ENCODE data around the gene RAB21.
"Not testable (repeated sequence)": the region's sequence is repeated elsewhere in the genome, so short reads cannot be mapped to it uniquely, and the experiment has no call there.

Gene RAB21

GRCh38 chr12:71756054-71756690, 1.5 kb downstream of the RAB21 start:
- peak overlapping the region; percentile 99 for H3K4me2 ChIP-seq (ENCODE audit: low read depth, low read length, poor library complexity, severe bottlenecking)
- H3K36me3 ChIP-seq (ENCODE audit: insufficient read depth, low read length): no peaks in the 10 kb centered on the region
- TF ChIP-seq CTCF (conservative IDR thresholded peaks at IDR 0.05; ENCODE audit: low read length): no peak
- no peak for TF ChIP-seq EZH2phosphoT487 (IDR thresholded peaks at IDR 0.05; ENCODE audit: borderline replicate concordance)
- H3K9me3 ChIP-seq (ENCODE audit: insufficient read depth, low read depth, low read length): no peaks in the 10 kb centered on the region
- H3K9ac ChIP-seq (ENCODE audit: low read depth, low read length, poor library complexity, severe bottlenecking): peak overlapping the region; percentile 78
- no peak overlapping the region for H2AFZ ChIP-seq (ENCODE audit: low read length)
- H3F3A ChIP-seq (ENCODE audit: low read depth): no peaks in the 10 kb centered on the region
- H3K9me2 ChIP-seq (replicated peaks; ENCODE audit: low read depth, low read length): no peaks in the 10 kb centered on the region
- peaks cover 56% of the 10 kb centered on the region for H4K20me1 ChIP-seq (ENCODE audit: insufficient read depth, low read length, poor library complexity, severe bottlenecking)
- H3K79me2 ChIP-seq (ENCODE audit: insufficient read depth, low read length): peaks cover 62% of the 10 kb centered on the region
- peaks cover 46% of the 10 kb centered on the region for H3K4me1 ChIP-seq (ENCODE audit: insufficient read depth, low read length, poor library complexity, severe bottlenecking)
- peak overlapping the region; percentile 91 for H3K4me3 ChIP-seq (ENCODE audit: low read length, poor library complexity, severe bottlenecking)
- H3K27me3 ChIP-seq (ENCODE audit: insufficient read depth, low read length, poor library complexity, severe bottlenecking): no peaks in the 10 kb centered on the region

GRCh38 chr12:71759941-71760340, 5.3 kb downstream of the RAB21 start:
- Histone ChIP-seq H3K79me2 (ENCODE audit: insufficient read depth, low read length) (peaks cover 98% of the 10 kb centered on the region), H3K9me2 (replicated peaks; ENCODE audit: low read depth, low read length) (no peaks in the 10 kb centered on the region), H3K36me3 (ENCODE audit: insufficient read depth, low read length) (no peaks in the 10 kb centered on the region), H3K4me3 (ENCODE audit: low read length, poor library complexity, severe bottlenecking) (peak overlapping the region; percentile 51), H2AFZ (ENCODE audit: low read length) (no peak overlapping the region), H4K20me1 (ENCODE audit: insufficient read depth, low read length, poor library complexity, severe bottlenecking) (peaks cover 74% of the 10 kb centered on the region), H3K9ac (ENCODE audit: low read depth, low read length, poor library complexity, severe bottlenecking) (no peak overlapping the region), H3K9me3 (ENCODE audit: insufficient read depth, low read depth, low read length) (no peaks in the 10 kb centered on the region), H3F3A (ENCODE audit: low read depth) (no peaks in the 10 kb centered on the region), H3K4me2 (ENCODE audit: low read depth, low read length, poor library complexity, severe bottlenecking) (peak overlapping the region; percentile 99), H3K27me3 (ENCODE audit: insufficient read depth, low read length, poor library complexity, severe bottlenecking) (no peaks in the 10 kb centered on the region), H3K4me1 (ENCODE audit: insufficient read depth, low read length, poor library complexity, severe bottlenecking) (peaks cover 46% of the 10 kb centered on the region)
- TF ChIP-seq CTCF (conservative IDR thresholded peaks at IDR 0.05; ENCODE audit: low read length) (no peak), EZH2phosphoT487 (IDR thresholded peaks at IDR 0.05; ENCODE audit: borderline replicate concordance) (no peak)

GRCh38 chr12:71760471-71760870, 5.8 kb downstream of the RAB21 start:
- Histone ChIP-seq H3F3A (ENCODE audit: low read depth) (no peaks in the 10 kb centered on the region), H3K4me3 (ENCODE audit: low read length, poor library complexity, severe bottlenecking) (peak overlapping the region; percentile 51), H3K27me3 (ENCODE audit: insufficient read depth, low read length, poor library complexity, severe bottlenecking) (no peaks in the 10 kb centered on the region), H3K9me2 (replicated peaks; ENCODE audit: low read depth, low read length) (no peaks in the 10 kb centered on the region), H2AFZ (ENCODE audit: low read length) (no peak overlapping the region), H3K9me3 (ENCODE audit: insufficient read depth, low read depth, low read length) (no peaks in the 10 kb centered on the region), H3K4me2 (ENCODE audit: low read depth, low read length, poor library complexity, severe bottlenecking) (peak overlapping the region; percentile 99), H4K20me1 (ENCODE audit: insufficient read depth, low read length, poor library complexity, severe bottlenecking) (peaks cover 76% of the 10 kb centered on the region), H3K9ac (ENCODE audit: low read depth, low read length, poor library complexity, severe bottlenecking) (no peak overlapping the region), H3K36me3 (ENCODE audit: insufficient read depth, low read length) (no peaks in the 10 kb centered on the region), H3K4me1 (ENCODE audit: insufficient read depth, low read length, poor library complexity, severe bottlenecking) (peaks cover 51% of the 10 kb centered on the region), H3K79me2 (ENCODE audit: insufficient read depth, low read length) (peaks cover 98% of the 10 kb centered on the region)
- TF ChIP-seq EZH2phosphoT487 (IDR thresholded peaks at IDR 0.05; ENCODE audit: borderline replicate concordance): no peak
- TF ChIP-seq CTCF (conservative IDR thresholded peaks at IDR 0.05; ENCODE audit: low read length): no peak

- H3K9me3 ChIP-seq (ENCODE audit: insufficient read depth, low read depth, low read length); H3K9ac ChIP-seq (ENCODE audit: low read depth, low read length, poor library complexity, severe bottlenecking); H3K4me3 ChIP-seq (ENCODE audit: low read length, poor library complexity, severe bottlenecking); H3K36me3 ChIP-seq (ENCODE audit: insufficient read depth, low read length); H2AFZ ChIP-seq (ENCODE audit: low read length); H3K27me3 ChIP-seq (ENCODE audit: insufficient read depth, low read length, poor library complexity, severe bottlenecking); H3K9me2 ChIP-seq (replicated peaks; ENCODE audit: low read depth, low read length); H3F3A ChIP-seq (ENCODE audit: low read depth): not testable (repeated sequence)
- peaks cover 98% of the 10 kb centered on the region for H3K79me2 ChIP-seq (ENCODE audit: insufficient read depth, low read length)
- peaks cover 54% of the 10 kb centered on the region for H3K4me1 ChIP-seq (ENCODE audit: insufficient read depth, low read length, poor library complexity, severe bottlenecking)
- H3K4me2 ChIP-seq (ENCODE audit: low read depth, low read length, poor library complexity, severe bottlenecking): peak overlapping the region; percentile 99
- H4K20me1 ChIP-seq (ENCODE audit: insufficient read depth, low read length, poor library complexity, severe bottlenecking): peaks cover 75% of the 10 kb centered on the region
Observed at GRCh38 chr12:71761354-71761753, 6.7 kb downstream of the RAB21 start.
